HCT116 (cell line): ENCODE data around the gene ESX1. TPM values are rescaled to one million over a fixed set of nuclear protein-coding genes. Genes with fewer than 3 reads are reported as not detected.

Source experiments
- ATAC-seq: fragments of 200-7000 bp; cut with Tn5 transposase; 2 replicates; pipeline ENCODE4 v1.9.1; 2020; ENCODE audit warnings: mild to moderate bottlenecking, moderate library complexity
- BruUV-seq: library from RNA; stranded (reverse); fragments of 400-500 nt; replicated peaks from 2 replicates; lab custom pipeline; 2021; lab: Mats Ljungman, UMichigan
- CTCF ChIA-PET: fragments of 300-600 bp; sonication (Branson Sonifier 250); formaldehyde crosslinking; loops from one replicate; lab custom pipeline; 2021; ENCODE audit warnings: antibody characterized with exemption; lab: Charles Lee
- POLR2A ChIA-PET: fragments of 300-600, 350-600 bp; sonication (Branson Sonifier 250); formaldehyde crosslinking; loops from one replicate; lab custom pipeline; 2021; ENCODE audit warnings: antibody characterized with exemption; lab: Charles Lee
- RAD21 ChIA-PET, 2 experiments: fragments of 300-600 bp; sonication (Branson Sonifier 250); formaldehyde crosslinking; loops; one replicate each; lab custom pipeline; 2023; ENCODE audit warnings: low total read pairs in 2 of 2; ENCODE audit not compliant: uncharacterized antibody in 2 of 2, unreplicated experiment in 2 of 2, low non-redundant PET in 1 of 2; lab: Charles Lee
- DNase-seq: peaks from one replicate; pipeline ENCODE4 v3.0.0-alpha.2; 2010; ENCODE audit warnings: low read depth, low spot score
- H2AFZ ChIP-seq: fragments of 200-600 bp; shearing (Covaris generic), sonication (generic); 2 replicates; pipeline ENCODE4 v1.6.1; 2017; ENCODE audit warnings: low read depth, mixed run types, mixed read lengths, antibody characterized with exemption, low read length; ENCODE audit not compliant: poor library complexity, severe bottlenecking
- H3K27ac ChIP-seq: 2 replicates; pipeline ENCODE4 v1.5.1; 2012; ENCODE audit warnings: low read depth, low read length
- H3K27me3 ChIP-seq: fragments of 200-600 bp; sonication (generic); 2 replicates; pipeline ENCODE4 v1.6.1; 2016; ENCODE audit warnings: mixed run types, low read length, mixed read lengths; ENCODE audit not compliant: insufficient read depth
- H3K36me3 ChIP-seq, 2 experiments: fragments of 200-500 bp in 1 of 2; fragments of 200-600 bp in 1 of 2; sonication (Bioruptor generic) in 1 of 2; sonication (generic) in 1 of 2; 2 replicates each; pipeline versions ENCODE4 v1.5.1 to v1.6.1; 2014 to 2016; ENCODE audit warnings: low read length in 2 of 2, inconsistent platforms in 1 of 2, mixed read lengths in 1 of 2, mixed run types in 1 of 2; ENCODE audit not compliant: insufficient read depth in 2 of 2, control insufficient read depth in 1 of 2
- H3K4me1 ChIP-seq, 2 experiments: fragments of 200-600 bp in 1 of 2; sonication (generic) in 1 of 2; 2 replicates each; pipeline versions ENCODE4 v1.5.1 to v1.6.1; 2012 to 2017; ENCODE audit warnings: low read length in 2 of 2, inconsistent platforms in 1 of 2, mild to moderate bottlenecking in 1 of 2, mixed read lengths in 1 of 2, mixed run types in 1 of 2, moderate library complexity in 1 of 2; ENCODE audit not compliant: insufficient read depth in 2 of 2, control insufficient read depth in 1 of 2
- H3K4me2 ChIP-seq: fragments of 200-600 bp; sonication (generic); 2 replicates; pipeline ENCODE4 v1.6.1; 2017; ENCODE audit warnings: mixed run types, low read length, mixed read lengths
- H3K4me3 ChIP-seq, 2 experiments: fragments of 200-600 bp in 1 of 2; sonication (generic) in 1 of 2; replicated peaks in 1 of 2; 2 replicates each; pipeline ENCODE4 v1.5.1; 2011 to 2016; ENCODE audit warnings: low read length in 2 of 2, control low read depth in 1 of 2, low read depth in 1 of 2, mild to moderate bottlenecking in 1 of 2, mixed read lengths in 1 of 2, mixed run types in 1 of 2
- H3K79me2 ChIP-seq: fragments of 200-600 bp; sonication (generic); 2 replicates; pipeline ENCODE4 v1.6.1; 2017; ENCODE audit warnings: mild to moderate bottlenecking, mixed run types, low read length, moderate library complexity, mixed read lengths; ENCODE audit not compliant: insufficient read depth
- H3K9ac ChIP-seq: fragments of 200-600 bp; sonication (generic); 2 replicates; pipeline ENCODE4 v1.6.1; 2016; ENCODE audit warnings: low read length, mixed read lengths
- H3K9me2 ChIP-seq: fragments of 200-600 bp; sonication (generic), shearing (Covaris generic); 2 replicates; pipeline ENCODE4 v1.6.1; 2017; ENCODE audit warnings: mixed run types, mild to moderate bottlenecking, moderate library complexity; ENCODE audit not compliant: insufficient read depth
- H3K9me3 ChIP-seq, 2 experiments: fragments of 200-500 bp in 1 of 2; fragments of 200-600 bp in 1 of 2; sonication (Bioruptor generic) in 1 of 2; sonication (generic) in 1 of 2; 2 replicates each; pipeline ENCODE4 v1.6.1; 2014 to 2017; ENCODE audit warnings: low read length in 2 of 2, mixed read lengths in 2 of 2, inconsistent platforms in 1 of 2, low read depth in 1 of 2, mild to moderate bottlenecking in 1 of 2, mixed run types in 1 of 2, moderate library complexity in 1 of 2; ENCODE audit not compliant: control insufficient read depth in 1 of 2, insufficient read depth in 1 of 2
- H4K20me1 ChIP-seq: fragments of 200-600 bp; sonication (generic), shearing (Covaris generic); 2 replicates; pipeline ENCODE4 v1.6.1; 2017; ENCODE audit warnings: mixed run types, mild to moderate bottlenecking, moderate library complexity; ENCODE audit not compliant: insufficient read depth
- ELF1 ChIP-seq: IDR thresholded peaks from 2 replicates; pipeline ENCODE4 v1.6.1; 2012; ENCODE audit warnings: low read depth, borderline replicate concordance
- EZH2 ChIP-seq: fragments of 200-600 bp; sonication (generic); IDR thresholded peaks from 2 replicates; pipeline ENCODE4 v1.6.1; 2017; ENCODE audit warnings: antibody characterized with exemption, mixed run types
- FOSL1 ChIP-seq: IDR thresholded peaks from 2 replicates; pipeline ENCODE4 v1.6.1; 2012; ENCODE audit warnings: low read depth
- POLR2AphosphoS5 ChIP-seq: IDR thresholded peaks from 2 replicates; pipeline ENCODE4 v1.6.1; 2011; ENCODE audit warnings: mild to moderate bottlenecking, low read depth, low read length, moderate library complexity
- RAD21 ChIP-seq: IDR thresholded peaks from 2 replicates; pipeline ENCODE4 v1.6.1; 2012; ENCODE audit warnings: low read depth, mild to moderate bottlenecking
- ZFX ChIP-seq: fragments of 450-650 bp; IDR thresholded peaks from 2 replicates; pipeline ENCODE4 v1.6.1; 2017
- intact Hi-C: fragments of 100-400 bp; cut with micrococcal nuclease; formaldehyde crosslinking; loops from 2 replicates; pipeline ENCODE4 v1.10.0; 2022
- total RNA-seq: library from RNA; stranded (reverse); gene quantifications from one replicate; pipeline ENCODE4 v1.2.1, GENCODE V29; 2021; ENCODE audit not compliant: unreplicated experiment
- TF ChIP-seq, protein P1 (sequence below): IDR thresholded peaks from 2 replicates; pipeline ENCODE4 v1.6.1; 2012
- TF ChIP-seq, protein P2 (sequence below), 3 experiments: fragments of 200-600 bp in 1 of 3; sonication (generic) in 1 of 3; IDR thresholded peaks in 2 of 3; conservative IDR thresholded peaks in 1 of 3; 2 replicates each; pipeline ENCODE4 v1.5.1; 2012 to 2017; ENCODE audit warnings: low read depth in 2 of 3, low read length in 2 of 3, antibody characterized with exemption in 1 of 3, borderline replicate concordance in 1 of 3, control low read depth in 1 of 3, mild to moderate bottlenecking in 1 of 3, mixed read lengths in 1 of 3, mixed run types in 1 of 3, moderate library complexity in 1 of 3; ENCODE audit not compliant: insufficient read depth in 1 of 3

The ESX1 gene
- total RNA-seq, 1 experiment from 2014 or later, result not detected

DNA sequence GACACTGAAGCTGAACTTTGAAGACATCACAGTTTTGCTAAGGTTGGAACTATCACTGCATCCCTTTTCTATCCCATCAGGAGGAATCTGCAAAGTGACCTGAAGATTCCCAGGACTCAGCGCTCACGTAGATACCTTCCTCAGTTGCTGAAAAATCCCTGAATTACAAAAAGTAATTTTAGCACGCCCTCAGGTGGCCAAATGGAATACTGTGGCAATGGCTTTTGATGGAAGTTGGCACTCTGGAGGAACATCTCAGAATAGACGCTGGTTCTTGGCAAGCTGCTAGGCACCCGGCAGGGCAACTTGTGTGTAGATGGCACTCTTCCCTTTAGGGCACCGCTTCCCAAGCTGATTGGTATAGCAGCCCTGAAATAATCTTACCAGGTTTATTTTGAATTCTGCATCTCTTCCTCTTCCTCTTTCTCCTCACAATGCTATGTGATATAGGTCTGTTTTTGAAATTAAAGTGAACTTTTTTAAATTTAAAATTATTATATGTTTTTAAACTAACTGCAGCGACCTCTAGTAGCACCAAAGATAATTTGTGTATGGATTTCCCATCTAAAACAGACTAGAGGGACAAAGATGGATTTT is 16.3 kb upstream of the ESX1 start:
- Histone ChIP-seq H3K4me1 (no peaks in the 10 kb centered on the region), H4K20me1 (no peaks in the 10 kb centered on the region), H3K27ac (no peak overlapping the region), H3K79me2 (no peaks in the 10 kb centered on the region), H3K4me2 (peak overlapping the region; percentile 20), H3K36me3 (no peaks in the 10 kb centered on the region), H3K9me3 (no peaks in the 10 kb centered on the region), H2AFZ (peak overlapping the region; percentile 32), H3K4me3 (no peak overlapping the region), H3K9ac (no peak overlapping the region), H3K27me3 (no peaks in the 10 kb centered on the region), H3K9me2 (no peaks in the 10 kb centered on the region)
- ChIA-PET RAD21 (no interaction called here), CTCF (interaction anchor here (0.8 to 2.4 kb wide), 5 partner anchors 19 to 426 kb away, joined by 3 to 26 read pairs (median 3); no protein-coding TSS in a partner anchor), POLR2A (no interaction called here)
- TF ChIP-seq, protein P1, sequence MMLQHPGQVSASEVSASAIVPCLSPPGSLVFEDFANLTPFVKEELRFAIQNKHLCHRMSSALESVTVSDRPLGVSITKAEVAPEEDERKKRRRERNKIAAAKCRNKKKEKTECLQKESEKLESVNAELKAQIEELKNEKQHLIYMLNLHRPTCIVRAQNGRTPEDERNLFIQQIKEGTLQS, result no peak
- no peak for TF ChIP-seq POLR2AphosphoS5
- TF ChIP-seq, protein P2, sequence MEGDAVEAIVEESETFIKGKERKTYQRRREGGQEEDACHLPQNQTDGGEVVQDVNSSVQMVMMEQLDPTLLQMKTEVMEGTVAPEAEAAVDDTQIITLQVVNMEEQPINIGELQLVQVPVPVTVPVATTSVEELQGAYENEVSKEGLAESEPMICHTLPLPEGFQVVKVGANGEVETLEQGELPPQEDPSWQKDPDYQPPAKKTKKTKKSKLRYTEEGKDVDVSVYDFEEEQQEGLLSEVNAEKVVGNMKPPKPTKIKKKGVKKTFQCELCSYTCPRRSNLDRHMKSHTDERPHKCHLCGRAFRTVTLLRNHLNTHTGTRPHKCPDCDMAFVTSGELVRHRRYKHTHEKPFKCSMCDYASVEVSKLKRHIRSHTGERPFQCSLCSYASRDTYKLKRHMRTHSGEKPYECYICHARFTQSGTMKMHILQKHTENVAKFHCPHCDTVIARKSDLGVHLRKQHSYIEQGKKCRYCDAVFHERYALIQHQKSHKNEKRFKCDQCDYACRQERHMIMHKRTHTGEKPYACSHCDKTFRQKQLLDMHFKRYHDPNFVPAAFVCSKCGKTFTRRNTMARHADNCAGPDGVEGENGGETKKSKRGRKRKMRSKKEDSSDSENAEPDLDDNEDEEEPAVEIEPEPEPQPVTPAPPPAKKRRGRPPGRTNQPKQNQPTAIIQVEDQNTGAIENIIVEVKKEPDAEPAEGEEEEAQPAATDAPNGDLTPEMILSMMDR (IDR thresholded peaks at IDR 0.05 in 2 of 3, conservative IDR thresholded peaks at IDR 0.05 in 1 of 3; ENCODE audit: borderline replicate concordance in 1 of 3, insufficient read depth in 1 of 3, low read depth in 2 of 3, low read length in 2 of 3), result peak; percentile 55 to 80 (median 63); a peak in 5 of 6 replicates
- TF ChIP-seq ZFX, result no peak
- TF ChIP-seq RAD21, result peak; percentile 75
- no peak for TF ChIP-seq FOSL1
- no peak for TF ChIP-seq EZH2
- no peak for TF ChIP-seq ELF1
- BruUV-seq, result no TSS peak
- ATAC-seq, result peak; percentile 97
- intact Hi-C loops, result loop anchor here (1.0 kb wide), 2 partner anchors 76 to 426 kb away; no protein-coding TSS in a partner anchor
- DNase-seq, result peak; percentile 50
